Glomerular visceral epithelial cell (primary cell): ENCODE results near the gene RAB43.

Experiments used
- DNase-seq: peaks from one replicate; pipeline ENCODE4 v3.0.0-alpha.2; 2016; ENCODE audit errors: extremely low spot score

RAB43 gene

GRCh38 chr3:129061023-129061887 is 60.3 kb downstream of the RAB43 start:
- no peak for DNase-seq

GRCh38 chr3:129060276-129061022 is 61.2 kb downstream of the RAB43 start, which contains the start of gene GP9:
GP9 (plus strand) TSS chr3:129060779; CDS start chr3:129061740, 961 bp downstream.
- no peak for DNase-seq

- DNase-seq: no peak
These were observed 62.2 kb downstream of the RAB43 start for GRCh38 chr3:129059311-129059958.

GRCh38 chr3:129058441-129059200 is 63.0 kb downstream of the RAB43 start:
- DNase-seq: no peak

- no peak for DNase-seq
These were observed 64.4 kb downstream of the RAB43 start for GRCh38 chr3:129057249-129057648.

GRCh38 chr3:129056451-129057173 is 65.0 kb downstream of the RAB43 start:
- DNase-seq: no peak

GRCh38 chr3:129054605-129055104 is 66.9 kb downstream of the RAB43 start:
- no peak for DNase-seq

- DNase-seq: no peak
These were observed 68.9 kb downstream of the RAB43 start for GRCh38 chr3:129052675-129053074.

- peak; percentile 40 for DNase-seq
These were observed 69.7 kb downstream of the RAB43 start for GRCh38 chr3:129051871-129052340.

GRCh38 chr3:129050556-129051295 is 70.9 kb downstream of the RAB43 start:
- no peak for DNase-seq

- DNase-seq: no peak
These were observed 74.1 kb downstream of the RAB43 start for GRCh38 chr3:129047553-129047839.

GRCh38 chr3:129046732-129047552 is 74.7 kb downstream of the RAB43 start:
- no peak for DNase-seq

- DNase-seq: no peak
These were observed 75.4 kb downstream of the RAB43 start for GRCh38 chr3:129046037-129046731.

GRCh38 chr3:129045675-129046036 is 75.9 kb downstream of the RAB43 start:
- DNase-seq: no peak

- DNase-seq: no peak
These were observed 80.9 kb downstream of the RAB43 start for GRCh38 chr3:129040579-129041300.

GRCh38 chr3:129040039-129040336 is 81.6 kb downstream of the RAB43 start:
- no peak for DNase-seq

GRCh38 chr3:129039271-129040038 is 82.1 kb downstream of the RAB43 start:
- peak; percentile 49 for DNase-seq
